GM21447 (cell line): ENCODE measurements around the gene ZNF543.
"Not testable (repeated sequence)": the region's sequence is repeated elsewhere in the genome, so short reads cannot be mapped to it uniquely, and the experiment has no call there.

ENCODE experiments used
- ATAC-seq: cut with Tn5 transposase; IDR thresholded peaks from one replicate; pipeline ENCODE4 v1.9.1; 2021; ENCODE audit not compliant: unreplicated experiment

Gene ZNF543

DNA sequence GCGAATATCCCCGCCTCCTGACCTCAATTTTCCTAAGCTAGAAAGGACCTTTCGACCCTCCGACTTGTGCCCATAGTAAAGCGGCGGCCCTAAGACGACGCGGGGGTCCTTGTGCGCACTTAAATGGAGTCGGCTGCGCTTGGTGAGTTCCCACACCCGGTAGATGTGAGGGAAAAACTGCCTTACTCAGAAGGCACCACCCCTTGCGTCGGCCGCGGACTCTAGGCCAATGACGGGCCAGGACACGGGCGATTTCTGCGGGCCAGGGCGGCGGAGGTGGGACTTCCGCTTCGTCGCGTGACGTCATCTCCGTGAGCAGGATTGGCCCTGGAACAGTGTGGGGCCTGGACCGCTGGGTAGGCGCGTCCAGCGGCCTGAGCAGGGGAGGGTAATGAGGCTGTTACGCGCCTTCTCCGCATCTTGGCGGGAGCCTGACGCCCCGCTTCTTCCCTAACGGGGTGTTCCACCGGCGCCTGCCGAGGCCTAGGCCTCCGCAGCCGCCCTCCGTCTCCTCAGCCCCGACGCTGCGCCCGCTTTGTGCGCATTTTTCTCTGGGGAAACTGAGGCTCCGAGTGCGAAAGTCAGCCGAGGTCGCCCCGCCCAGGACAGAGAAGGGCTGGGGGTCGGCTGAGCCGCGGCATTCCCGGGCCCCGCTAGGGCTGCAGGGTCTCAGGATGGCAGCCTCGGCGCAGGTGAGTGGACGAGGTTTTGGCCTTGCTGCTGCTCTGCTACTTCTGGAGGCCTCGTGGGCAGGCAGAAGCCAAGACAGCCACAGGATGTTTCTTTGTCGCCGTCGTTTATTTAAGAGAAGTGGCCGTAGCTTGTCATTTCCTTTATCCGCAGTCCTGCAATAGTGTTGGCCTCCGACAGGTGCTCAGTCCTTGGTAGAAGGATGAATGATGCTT, at the start of gene ZNF543:
Gene ZNF543, plus strand, starts transcription at position 293 of the 905 bp plus-strand sequence. Its CDS starts 382 bp downstream, at position 675.
- ATAC-seq = peak; percentile 98

DNA sequence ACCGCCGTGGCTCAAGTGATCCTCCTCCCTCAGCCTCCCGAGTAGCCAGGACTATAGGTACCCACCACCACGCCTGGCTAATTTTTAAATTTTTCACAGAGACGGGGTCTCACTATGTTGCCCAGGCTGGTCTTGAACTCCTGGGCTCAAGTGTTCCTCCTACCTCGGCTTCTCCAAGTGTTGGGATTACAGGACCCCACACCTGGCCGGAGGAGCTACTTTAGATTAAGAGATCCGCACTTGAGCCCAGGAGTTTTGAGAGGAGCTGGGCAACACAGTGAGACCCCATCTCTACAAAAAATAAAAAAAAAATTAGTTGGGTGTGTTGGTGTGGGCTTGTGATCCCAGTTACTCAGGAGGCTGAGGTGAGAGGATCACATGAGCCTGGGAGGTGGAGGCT, 49.0 kb upstream of the ZNF543 start:
- no peak for ATAC-seq

DNA sequence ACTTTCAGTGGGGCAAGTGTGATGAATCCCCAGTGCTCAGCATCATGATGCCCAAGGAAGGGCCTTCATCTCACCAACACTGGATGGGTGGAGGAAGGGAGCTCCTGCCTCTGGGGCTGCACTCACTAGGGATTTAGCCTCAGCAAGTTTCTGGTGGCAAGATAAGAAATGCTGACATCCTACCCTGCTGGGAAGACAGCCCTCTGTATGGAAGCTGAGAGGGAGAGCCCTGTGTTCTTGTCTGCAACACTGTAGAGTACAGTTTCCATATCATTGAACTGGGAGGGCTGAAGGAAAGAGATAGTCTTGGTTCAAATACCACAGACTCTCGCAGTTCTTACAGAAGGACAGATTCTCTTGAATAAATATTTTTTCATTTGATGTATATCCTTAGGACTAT, 47.3 kb upstream of the ZNF543 start:
- ATAC-seq = no peak

- no peak for ATAC-seq
Measured at GRCh38 chr19:57276430-57276829, 43.8 kb upstream of the ZNF543 start.

- ATAC-seq = not testable (repeated sequence)
Measured at GRCh38 chr19:57278481-57278880, 41.8 kb upstream of the ZNF543 start.

GRCh38 chr19:57279418-57280164, 40.7 kb upstream of the ZNF543 start:
- peak; percentile 68 for ATAC-seq

- ATAC-seq = peak; percentile 80
Measured at GRCh38 chr19:57280165-57280961, 39.9 kb upstream of the ZNF543 start, which contains the start of gene ZNF460. Gene ZNF460, plus strand, starts transcription at chr19:57280485. Its CDS starts 322 bp downstream, at chr19:57280807.

DNA sequence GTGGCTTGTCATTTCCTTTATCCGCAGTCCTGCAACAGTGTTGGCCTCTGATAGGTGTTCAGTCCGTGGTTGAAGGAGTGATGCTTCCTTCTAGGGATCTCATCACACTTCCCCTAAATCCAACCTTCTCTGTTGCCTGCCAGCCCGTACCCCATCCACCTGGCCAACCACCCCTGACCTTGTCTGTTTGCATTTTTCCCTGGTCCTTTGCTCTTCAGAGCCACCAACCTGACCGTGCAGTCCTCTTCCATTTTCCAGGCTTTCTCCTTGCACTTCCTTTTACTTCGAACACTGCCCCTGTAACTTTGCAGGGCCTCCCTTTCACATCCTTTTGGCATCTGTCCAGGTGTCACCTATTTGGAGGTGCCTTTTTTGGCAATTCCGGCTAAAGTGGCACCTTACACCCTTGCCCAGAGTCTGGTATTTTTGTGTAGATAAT, 39.3 kb upstream of the ZNF543 start:
- ATAC-seq = no peak

DNA sequence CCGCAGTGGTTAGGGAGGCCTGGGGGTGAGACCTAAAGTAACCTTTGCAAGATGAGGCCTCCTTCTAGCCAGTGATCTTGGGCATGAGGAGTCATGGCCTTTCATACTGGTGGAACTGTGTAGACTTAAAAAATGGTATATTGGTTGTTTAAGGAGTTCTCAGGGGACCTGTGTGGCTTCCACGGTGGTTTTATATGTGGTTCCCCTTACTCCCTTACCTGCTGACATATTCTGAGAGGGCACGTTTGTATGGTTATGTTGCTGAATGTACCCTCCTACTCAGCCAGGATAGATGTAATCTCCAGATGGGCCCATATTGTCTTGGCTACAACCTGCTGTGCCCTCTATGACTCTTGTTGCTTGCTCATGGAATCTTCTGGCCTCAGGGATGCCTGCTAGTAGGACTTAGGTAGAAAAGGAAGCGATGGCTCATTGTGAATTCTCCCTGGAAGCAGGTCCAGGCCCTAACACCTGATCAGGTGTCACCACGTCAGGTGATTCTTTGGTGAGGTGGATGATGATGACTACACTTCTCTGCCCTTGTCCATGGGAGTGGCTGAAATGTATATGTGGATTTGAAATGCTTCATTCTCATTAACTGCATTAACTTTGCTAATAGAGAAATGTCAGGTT, 38.1 kb upstream of the ZNF543 start:
- no peak for ATAC-seq

GRCh38 chr19:57288373-57288772, 31.9 kb upstream of the ZNF543 start:
- ATAC-seq = no peak

- no peak for ATAC-seq
Measured at GRCh38 chr19:57290970-57291369, 29.3 kb upstream of the ZNF543 start.

- ATAC-seq = no peak
Measured at GRCh38 chr19:57292547-57292946, 27.7 kb upstream of the ZNF543 start.

- no peak for ATAC-seq
Measured at GRCh38 chr19:57293719-57294118, 26.6 kb upstream of the ZNF543 start.

- ATAC-seq = no peak
Measured at GRCh38 chr19:57302020-57302465, 18.2 kb upstream of the ZNF543 start.

GRCh38 chr19:57302727-57303401, 17.4 kb upstream of the ZNF543 start:
- ATAC-seq = no peak

GRCh38 chr19:57305056-57305455, 15.2 kb upstream of the ZNF543 start:
- ATAC-seq = no peak

- no peak for ATAC-seq
Measured at GRCh38 chr19:57308514-57308913, 11.8 kb upstream of the ZNF543 start.

GRCh38 chr19:57310792-57311191, 9.5 kb upstream of the ZNF543 start:
- ATAC-seq = no peak

DNA sequence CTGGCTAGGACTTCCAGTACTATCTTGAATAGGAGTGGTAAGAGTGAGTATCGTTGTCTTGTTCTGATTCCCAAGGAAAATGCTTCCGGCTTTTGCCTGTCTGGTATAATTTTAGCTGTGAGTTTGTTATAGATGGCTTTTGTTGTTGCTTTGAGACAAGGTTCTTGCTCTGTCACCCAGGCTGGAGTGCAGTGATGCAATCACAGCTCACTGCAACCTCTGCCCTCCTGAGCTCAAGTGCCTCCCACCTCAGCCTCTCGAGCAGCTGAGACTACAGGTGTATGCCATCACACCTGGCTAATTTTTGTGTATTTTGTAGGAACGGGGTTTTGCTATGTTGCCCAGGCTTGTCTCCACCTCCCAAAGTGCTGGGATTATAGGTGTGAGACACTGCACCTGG, 6.1 kb upstream of the ZNF543 start:
- ATAC-seq = no peak

- ATAC-seq = no peak
Measured at GRCh38 chr19:57317503-57317902, 2.8 kb upstream of the ZNF543 start.
